ENCODE data around the gene CAPNS1. TPM values are rescaled to one million over a fixed set of nuclear protein-coding genes. Genes with fewer than 3 reads are reported as not detected.

CAPNS1 gene
- total and polyA plus RNA-seq, 9 of the 15 experiments (the other 6 are each of a cell fraction or from before 2014, with no cell fraction given), result 77.9 to 576 (median 258) TPM

DNA sequence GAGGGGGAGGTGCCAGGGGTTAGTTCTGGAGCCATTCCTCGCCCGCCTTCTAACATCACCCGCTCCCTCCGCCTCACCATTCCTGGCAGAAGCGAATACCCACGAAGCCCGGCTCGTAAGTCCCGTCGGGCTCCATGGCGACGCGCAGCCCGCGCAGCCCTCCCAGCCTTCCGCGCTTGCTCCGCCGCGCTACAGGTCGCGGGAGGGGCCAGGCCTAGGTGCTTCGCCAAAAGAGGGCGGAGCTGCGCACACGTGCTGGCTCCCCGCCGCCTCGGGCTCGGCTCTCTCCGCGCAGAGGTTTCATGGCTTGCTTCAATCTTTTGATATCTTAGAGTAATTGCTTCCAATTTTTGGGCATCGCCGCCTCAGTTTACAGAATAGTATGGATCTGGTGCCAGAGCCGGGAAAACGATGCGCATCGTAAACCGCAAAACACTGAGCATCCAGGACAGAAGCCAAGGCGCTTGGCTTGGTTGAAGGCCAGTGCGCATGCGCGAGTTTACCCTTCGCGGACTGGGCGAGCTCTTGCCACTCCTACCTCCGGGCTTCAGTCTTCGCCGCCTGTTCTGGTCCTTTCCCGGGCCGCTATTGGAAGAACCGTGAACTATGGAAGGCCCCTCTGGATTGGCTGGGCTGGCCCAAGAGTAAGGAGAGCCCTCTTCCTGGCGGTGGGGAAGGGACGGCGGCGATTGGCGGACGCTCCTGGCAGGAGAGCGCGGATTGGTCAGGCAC lies 25.0 kb upstream of the CAPNS1 start, which contains the start of gene POLR2I (continued):
- TF ChIP-seq ZNF124 (CRISPR knock-in tag; IDR thresholded peaks at IDR 0.05) (no peak), CXXC5 (CRISPR knock-in tag; IDR thresholded peaks at IDR 0.05) (peak; percentile 96), HCFC1 (IDR thresholded peaks at IDR 0.05; ENCODE audit: low read depth, low read length) (peak; percentile 64), GABPB1 (CRISPR knock-in tag; IDR thresholded peaks at IDR 0.05) (peak; percentile 68), L3MBTL2 (IDR thresholded peaks at IDR 0.05) (peak; percentile 100), MTA3 (IDR thresholded peaks at IDR 0.05; ENCODE audit: borderline replicate concordance) (peak; percentile 99), ERF (CRISPR knock-in tag; IDR thresholded peaks at IDR 0.05) (0 out of 2 replicates have a peak, but pooled peaks have one; percentile 21), KLF13 (tag; IDR thresholded peaks at IDR 0.05; ENCODE audit: borderline replicate concordance, low read depth) (peak; percentile 98), ZKSCAN3 (CRISPR knock-in tag; IDR thresholded peaks at IDR 0.05) (no peak), CREB1 (IDR thresholded peaks at IDR 0.05) (no peak), CREB1 (CRISPR knock-in tag; IDR thresholded peaks at IDR 0.05) (peak; percentile 30; the same call in 1 of the 2 replicates), ASH1L (IDR thresholded peaks at IDR 0.05; ENCODE audit: borderline replicate concordance, low read depth, partially characterized antibody) (peak; percentile 93), ESRRA (IDR thresholded peaks at IDR 0.05; ENCODE audit: borderline replicate concordance, low read depth) (peak; percentile 74; the same call in 1 of the 2 replicates), NELFE (IDR thresholded peaks at IDR 0.05; ENCODE audit: insufficient read depth, insufficient read length) (no peak)
- TF ChIP-seq, protein P1, sequence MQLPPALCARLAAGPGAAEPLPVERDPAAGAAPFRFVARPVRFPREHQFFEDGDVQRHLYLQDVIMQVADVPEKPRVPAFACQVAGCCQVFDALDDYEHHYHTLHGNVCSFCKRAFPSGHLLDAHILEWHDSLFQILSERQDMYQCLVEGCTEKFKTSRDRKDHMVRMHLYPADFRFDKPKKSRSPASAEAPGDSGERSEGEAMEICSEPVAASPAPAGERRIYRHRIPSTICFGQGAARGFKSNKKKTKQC (CRISPR knock-in tag; IDR thresholded peaks at IDR 0.05), result peak; percentile 68; the same call in 1 of the 2 replicates
- TF ChIP-seq, protein P2, sequence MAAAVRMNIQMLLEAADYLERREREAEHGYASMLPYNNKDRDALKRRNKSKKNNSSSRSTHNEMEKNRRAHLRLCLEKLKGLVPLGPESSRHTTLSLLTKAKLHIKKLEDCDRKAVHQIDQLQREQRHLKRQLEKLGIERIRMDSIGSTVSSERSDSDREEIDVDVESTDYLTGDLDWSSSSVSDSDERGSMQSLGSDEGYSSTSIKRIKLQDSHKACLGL (CRISPR knock-in tag; IDR thresholded peaks at IDR 0.05; ENCODE audit: borderline replicate concordance, poor library complexity, severe bottlenecking), result peak; percentile 86
- TF ChIP-seq, protein P3, sequence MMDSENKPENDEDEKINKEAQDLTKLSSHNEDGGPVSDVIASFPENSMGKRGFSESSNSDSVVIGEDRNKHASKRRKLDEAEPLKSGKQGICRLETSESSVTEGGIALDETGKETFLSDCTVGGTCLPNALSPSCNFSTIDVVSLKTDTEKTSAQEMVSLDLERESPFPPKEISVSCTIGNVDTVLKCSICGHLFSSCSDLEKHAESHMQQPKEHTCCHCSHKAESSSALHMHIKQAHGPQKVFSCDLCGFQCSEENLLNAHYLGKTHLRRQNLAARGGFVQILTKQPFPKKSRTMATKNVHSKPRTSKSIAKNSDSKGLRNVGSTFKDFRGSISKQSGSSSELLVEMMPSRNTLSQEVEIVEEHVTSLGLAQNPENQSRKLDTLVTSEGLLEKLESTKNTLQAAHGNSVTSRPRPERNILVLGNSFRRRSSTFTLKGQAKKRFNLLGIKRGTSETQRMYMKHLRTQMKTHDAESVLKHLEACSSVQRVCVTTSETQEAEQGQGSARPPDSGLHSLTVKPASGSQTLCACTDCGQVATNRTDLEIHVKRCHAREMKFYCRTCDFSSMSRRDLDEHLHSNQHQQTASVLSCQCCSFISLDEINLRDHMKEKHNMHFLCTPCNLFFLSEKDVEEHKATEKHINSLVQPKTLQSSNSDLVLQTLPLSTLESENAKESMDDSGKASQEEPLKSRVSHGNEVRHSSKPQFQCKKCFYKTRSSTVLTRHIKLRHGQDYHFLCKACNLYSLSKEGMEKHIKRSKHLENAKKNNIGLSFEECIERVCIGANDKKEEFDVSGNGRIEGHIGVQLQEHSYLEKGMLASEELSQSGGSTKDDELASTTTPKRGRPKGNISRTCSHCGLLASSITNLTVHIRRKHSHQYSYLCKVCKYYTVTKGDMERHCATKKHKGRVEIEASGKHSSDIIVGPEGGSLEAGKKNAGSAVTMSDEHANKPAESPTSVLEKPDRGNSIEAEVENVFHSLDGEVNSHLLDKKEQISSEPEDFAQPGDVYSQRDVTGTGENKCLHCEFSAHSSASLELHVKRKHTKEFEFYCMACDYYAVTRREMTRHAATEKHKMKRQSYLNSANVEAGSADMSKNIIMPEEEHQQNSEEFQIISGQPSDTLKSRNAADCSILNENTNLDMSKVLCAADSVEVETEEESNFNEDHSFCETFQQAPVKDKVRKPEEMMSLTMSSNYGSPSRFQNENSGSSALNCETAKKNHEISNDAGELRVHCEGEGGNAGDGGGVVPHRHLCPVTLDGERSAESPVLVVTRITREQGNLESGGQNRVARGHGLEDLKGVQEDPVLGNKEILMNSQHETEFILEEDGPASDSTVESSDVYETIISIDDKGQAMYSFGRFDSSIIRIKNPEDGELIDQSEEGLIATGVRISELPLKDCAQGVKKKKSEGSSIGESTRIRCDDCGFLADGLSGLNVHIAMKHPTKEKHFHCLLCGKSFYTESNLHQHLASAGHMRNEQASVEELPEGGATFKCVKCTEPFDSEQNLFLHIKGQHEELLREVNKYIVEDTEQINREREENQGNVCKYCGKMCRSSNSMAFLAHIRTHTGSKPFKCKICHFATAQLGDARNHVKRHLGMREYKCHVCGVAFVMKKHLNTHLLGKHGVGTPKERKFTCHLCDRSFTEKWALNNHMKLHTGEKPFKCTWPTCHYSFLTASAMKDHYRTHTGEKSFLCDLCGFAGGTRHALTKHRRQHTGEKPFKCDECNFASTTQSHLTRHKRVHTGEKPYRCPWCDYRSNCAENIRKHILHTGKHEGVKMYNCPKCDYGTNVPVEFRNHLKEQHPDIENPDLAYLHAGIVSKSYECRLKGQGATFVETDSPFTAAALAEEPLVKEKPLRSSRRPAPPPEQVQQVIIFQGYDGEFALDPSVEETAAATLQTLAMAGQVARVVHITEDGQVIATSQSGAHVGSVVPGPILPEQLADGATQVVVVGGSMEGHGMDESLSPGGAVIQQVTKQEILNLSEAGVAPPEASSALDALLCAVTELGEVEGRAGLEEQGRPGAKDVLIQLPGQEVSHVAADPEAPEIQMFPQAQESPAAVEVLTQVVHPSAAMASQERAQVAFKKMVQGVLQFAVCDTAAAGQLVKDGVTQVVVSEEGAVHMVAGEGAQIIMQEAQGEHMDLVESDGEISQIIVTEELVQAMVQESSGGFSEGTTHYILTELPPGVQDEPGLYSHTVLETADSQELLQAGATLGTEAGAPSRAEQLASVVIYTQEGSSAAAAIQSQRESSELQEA (IDR thresholded peaks at IDR 0.05; ENCODE audit: low read depth), result peak; percentile 97
- TF ChIP-seq, protein P4, sequence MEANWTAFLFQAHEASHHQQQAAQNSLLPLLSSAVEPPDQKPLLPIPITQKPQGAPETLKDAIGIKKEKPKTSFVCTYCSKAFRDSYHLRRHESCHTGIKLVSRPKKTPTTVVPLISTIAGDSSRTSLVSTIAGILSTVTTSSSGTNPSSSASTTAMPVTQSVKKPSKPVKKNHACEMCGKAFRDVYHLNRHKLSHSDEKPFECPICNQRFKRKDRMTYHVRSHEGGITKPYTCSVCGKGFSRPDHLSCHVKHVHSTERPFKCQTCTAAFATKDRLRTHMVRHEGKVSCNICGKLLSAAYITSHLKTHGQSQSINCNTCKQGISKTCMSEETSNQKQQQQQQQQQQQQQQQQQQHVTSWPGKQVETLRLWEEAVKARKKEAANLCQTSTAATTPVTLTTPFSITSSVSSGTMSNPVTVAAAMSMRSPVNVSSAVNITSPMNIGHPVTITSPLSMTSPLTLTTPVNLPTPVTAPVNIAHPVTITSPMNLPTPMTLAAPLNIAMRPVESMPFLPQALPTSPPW (CRISPR knock-in tag; IDR thresholded peaks at IDR 0.05), result no peak

Data from K562 (cell line).